Activated naive CD8-positive, alpha-beta T cell treated with anti-CD3 and anti-CD28 coated beads for 36 hours (primary cell): ENCODE measurements around the gene PTPN20. TPM values are rescaled to one million over a fixed set of nuclear protein-coding genes. Genes with fewer than 3 reads are reported as not detected.
"Not testable (repeated sequence)": the region's sequence is repeated elsewhere in the genome, so short reads cannot be mapped to it uniquely, and the experiment has no call there.

Source experiments
- DNase-seq: peaks from one replicate; pipeline ENCODE4 v3.0.0; 2021
- H3K27ac Mint-ChIP-seq: one replicate; pipeline ENCODE4 v1.8.0; 2022; ENCODE audit warnings: mild to moderate bottlenecking, moderate library complexity, mixed read lengths
- H3K27me3 Mint-ChIP-seq: one replicate; pipeline ENCODE4 v1.8.0; 2022; ENCODE audit warnings: mild to moderate bottlenecking, mixed read lengths
- H3K36me3 Mint-ChIP-seq: one replicate; pipeline ENCODE4 v1.8.0; 2021; ENCODE audit warnings: mild to moderate bottlenecking, mixed read lengths
- H3K4me1 Mint-ChIP-seq: one replicate; pipeline ENCODE4 v1.8.0; 2021; ENCODE audit warnings: mixed read lengths
- H3K4me3 Mint-ChIP-seq: one replicate; pipeline ENCODE4 v1.8.0; 2022; ENCODE audit warnings: mild to moderate bottlenecking, moderate library complexity, mixed read lengths
- H3K9me3 Mint-ChIP-seq: one replicate; pipeline ENCODE4 v1.8.0; 2022; ENCODE audit warnings: mixed read lengths
- total RNA-seq, 2 experiments: library from RNA; stranded (reverse); gene quantifications; one replicate each; pipeline ENCODE4 v1.2.3, GENCODE V29; 2021

PTPN20 gene
- total RNA-seq, 2 experiments from 2014 or later: 1.8 to 2.6 TPM

GRCh38 chr10:46925853-46926252 is 14.6 kb downstream of the PTPN20 start:
- H3K4me1 Mint-ChIP-seq, H3K27ac Mint-ChIP-seq, H3K9me3 Mint-ChIP-seq, H3K36me3 Mint-ChIP-seq, H3K27me3 Mint-ChIP-seq, DNase-seq, H3K4me3 Mint-ChIP-seq: not testable (repeated sequence)

DNA sequence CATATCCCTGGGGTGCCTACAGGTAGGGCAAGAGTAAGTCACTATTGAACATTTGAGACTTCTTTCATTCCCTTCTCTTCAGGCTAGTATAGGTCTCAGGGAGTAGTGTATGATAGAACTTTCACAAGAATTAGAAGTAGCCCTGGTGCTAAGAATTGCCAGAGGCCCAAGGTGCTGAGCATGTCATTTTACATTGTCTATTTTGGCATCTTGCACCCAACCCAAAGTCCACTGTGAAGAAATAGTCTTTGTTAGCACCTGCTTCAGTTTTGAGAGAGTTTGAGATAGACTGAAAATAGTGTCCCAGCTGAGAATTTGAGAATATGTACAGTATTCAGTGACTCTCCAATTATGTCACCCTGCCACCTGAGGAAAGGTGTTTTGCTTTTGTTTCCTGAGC is 17.6 kb downstream of the PTPN20 start:
- not testable (repeated sequence) for H3K4me3 Mint-ChIP-seq, DNase-seq, H3K27ac Mint-ChIP-seq, H3K27me3 Mint-ChIP-seq, H3K9me3 Mint-ChIP-seq, H3K4me1 Mint-ChIP-seq, H3K36me3 Mint-ChIP-seq

DNA sequence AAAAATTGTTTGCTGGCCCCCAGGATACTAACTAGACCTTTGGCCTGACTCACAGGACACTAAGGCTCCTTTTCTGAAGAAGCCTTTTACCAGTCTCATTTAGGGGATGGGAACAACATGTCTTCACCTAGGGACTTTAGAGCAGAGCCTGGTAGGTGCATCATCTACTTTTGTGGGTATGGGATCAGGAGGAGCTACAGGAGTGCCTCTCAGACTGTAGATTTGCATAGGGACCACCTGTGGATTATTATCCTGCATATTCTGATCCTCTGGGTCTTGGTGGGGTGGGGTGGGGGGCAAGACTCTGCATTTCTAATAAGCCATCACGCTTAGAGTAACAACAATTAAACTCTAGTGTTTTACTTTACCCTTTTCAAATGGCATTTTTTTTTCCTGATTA is 21.2 kb downstream of the PTPN20 start:
- H3K27me3 Mint-ChIP-seq, H3K9me3 Mint-ChIP-seq, H3K4me3 Mint-ChIP-seq, H3K27ac Mint-ChIP-seq, H3K36me3 Mint-ChIP-seq, DNase-seq, H3K4me1 Mint-ChIP-seq: not testable (repeated sequence)

- DNase-seq: not testable (repeated sequence)
Measured at GRCh38 chr10:46941091-46941490, 29.9 kb downstream of the PTPN20 start.

GRCh38 chr10:46948687-46949518 is 37.7 kb downstream of the PTPN20 start:
- not testable (repeated sequence) for H3K4me1 Mint-ChIP-seq, H3K4me3 Mint-ChIP-seq, H3K27me3 Mint-ChIP-seq, H3K9me3 Mint-ChIP-seq, H3K27ac Mint-ChIP-seq, DNase-seq, H3K36me3 Mint-ChIP-seq

More at GRCh38 chr10:46941091-46941490, 29.9 kb downstream of the PTPN20 start:
- not testable (repeated sequence) for H3K27ac Mint-ChIP-seq, H3K4me1 Mint-ChIP-seq, H3K36me3 Mint-ChIP-seq, H3K27me3 Mint-ChIP-seq, H3K4me3 Mint-ChIP-seq, H3K9me3 Mint-ChIP-seq

- H3K4me3 Mint-ChIP-seq, H3K27ac Mint-ChIP-seq, H3K36me3 Mint-ChIP-seq, H3K27me3 Mint-ChIP-seq, H3K9me3 Mint-ChIP-seq, DNase-seq, H3K4me1 Mint-ChIP-seq: not testable (repeated sequence)
Measured at GRCh38 chr10:46952540-46952939, 41.3 kb downstream of the PTPN20 start.

GRCh38 chr10:46960742-46961141 is 49.5 kb downstream of the PTPN20 start:
- not testable (repeated sequence) for H3K4me3 Mint-ChIP-seq, H3K27ac Mint-ChIP-seq, H3K36me3 Mint-ChIP-seq, H3K27me3 Mint-ChIP-seq, H3K9me3 Mint-ChIP-seq, H3K4me1 Mint-ChIP-seq, DNase-seq

GRCh38 chr10:46963356-46963755 is 52.1 kb downstream of the PTPN20 start:
- not testable (repeated sequence) for H3K27ac Mint-ChIP-seq, H3K4me1 Mint-ChIP-seq, H3K36me3 Mint-ChIP-seq, H3K9me3 Mint-ChIP-seq, H3K27me3 Mint-ChIP-seq, DNase-seq, H3K4me3 Mint-ChIP-seq

- not testable (repeated sequence) for H3K4me3 Mint-ChIP-seq, H3K27me3 Mint-ChIP-seq, DNase-seq, H3K9me3 Mint-ChIP-seq, H3K36me3 Mint-ChIP-seq, H3K27ac Mint-ChIP-seq, H3K4me1 Mint-ChIP-seq
Measured at GRCh38 chr10:46967013-46967412, 55.8 kb downstream of the PTPN20 start.

DNA sequence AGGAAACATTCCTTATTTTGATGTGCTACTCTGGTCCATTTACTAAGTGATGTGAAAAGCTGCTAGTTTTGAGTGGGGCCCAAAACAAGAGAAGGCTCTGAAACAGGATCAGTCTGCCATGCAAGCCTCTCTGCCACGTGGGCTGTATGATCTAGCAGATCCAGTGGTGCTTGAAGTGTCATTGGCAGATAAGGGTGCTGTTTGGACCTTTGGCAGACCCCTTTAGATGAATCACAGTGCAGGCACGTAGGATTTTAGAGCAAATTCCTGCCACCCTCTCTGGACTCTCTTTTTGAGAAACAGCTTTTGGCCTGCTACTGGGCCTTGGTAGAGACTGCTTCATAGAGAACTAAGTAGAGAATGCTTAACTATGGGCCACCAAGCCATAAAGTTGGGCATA is 69.0 kb downstream of the PTPN20 start:
- not testable (repeated sequence) for H3K4me1 Mint-ChIP-seq, H3K27me3 Mint-ChIP-seq

DNA sequence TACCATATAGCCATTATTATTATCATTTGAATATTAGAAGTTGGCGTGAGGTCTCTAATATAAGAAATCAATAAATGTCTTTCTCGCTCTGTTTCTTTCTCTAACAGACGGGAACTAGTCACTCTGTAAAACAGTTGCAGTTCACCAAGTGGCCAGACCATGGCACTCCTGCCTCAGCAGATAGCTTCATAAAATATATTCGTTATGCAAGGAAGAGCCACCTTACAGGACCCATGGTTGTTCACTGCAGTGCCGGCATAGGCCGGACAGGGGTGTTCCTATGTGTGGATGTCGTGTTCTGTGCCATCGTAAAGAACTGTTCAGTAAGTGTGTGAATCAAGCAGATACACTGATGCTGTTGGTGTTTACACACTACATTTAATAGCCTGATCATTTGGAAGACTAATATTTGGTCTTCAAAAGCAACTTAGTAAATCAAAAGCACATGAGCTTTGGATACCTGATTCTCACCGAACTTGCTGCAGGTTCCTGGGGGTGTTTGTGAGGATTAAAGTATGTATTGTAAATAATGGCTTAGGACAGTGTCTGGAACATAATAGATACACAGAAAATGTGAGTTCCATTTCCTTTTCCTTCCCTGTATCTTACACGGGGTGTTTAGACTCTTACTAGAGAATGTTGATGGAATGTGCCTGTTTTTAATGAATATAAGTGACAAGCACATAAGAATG is 76.2 kb downstream of the PTPN20 start:
- H3K27me3 Mint-ChIP-seq, H3K9me3 Mint-ChIP-seq, DNase-seq, H3K4me3 Mint-ChIP-seq, H3K36me3 Mint-ChIP-seq, H3K27ac Mint-ChIP-seq, H3K4me1 Mint-ChIP-seq: not testable (repeated sequence)

More for the DNA sequence above, 69.0 kb downstream of the PTPN20 start:
- H3K27ac Mint-ChIP-seq, H3K9me3 Mint-ChIP-seq, H3K4me3 Mint-ChIP-seq, H3K36me3 Mint-ChIP-seq, DNase-seq: not testable (repeated sequence)

- H3K4me1 Mint-ChIP-seq: no peaks in the 10 kb centered on the region
- H3K27ac Mint-ChIP-seq: no peak overlapping the region
- H3K4me3 Mint-ChIP-seq: no peak overlapping the region
- DNase-seq: no peak
- H3K9me3 Mint-ChIP-seq: peaks cover 5% of the 10 kb centered on the region
- peaks cover 5% of the 10 kb centered on the region for H3K36me3 Mint-ChIP-seq
- peaks cover 4% of the 10 kb centered on the region for H3K27me3 Mint-ChIP-seq
Measured at GRCh38 chr10:46992803-46993561, 81.8 kb downstream of the PTPN20 start.

GRCh38 chr10:46995234-46995633 is 84.0 kb downstream of the PTPN20 start:
- H3K36me3 Mint-ChIP-seq: peaks cover 5% of the 10 kb centered on the region
- no peak overlapping the region for H3K27ac Mint-ChIP-seq
- DNase-seq: no peak
- peaks cover 4% of the 10 kb centered on the region for H3K27me3 Mint-ChIP-seq
- no peak overlapping the region for H3K4me3 Mint-ChIP-seq
- peaks cover 5% of the 10 kb centered on the region for H3K9me3 Mint-ChIP-seq
- H3K4me1 Mint-ChIP-seq: no peaks in the 10 kb centered on the region

GRCh38 chr10:46998192-46998591 is 87.0 kb downstream of the PTPN20 start:
- no peak for DNase-seq
- H3K4me3 Mint-ChIP-seq: no peak overlapping the region
- H3K4me1 Mint-ChIP-seq: no peaks in the 10 kb centered on the region
- no peak overlapping the region for H3K27ac Mint-ChIP-seq
- H3K9me3 Mint-ChIP-seq: peaks cover 5% of the 10 kb centered on the region
- H3K27me3 Mint-ChIP-seq: peaks cover 4% of the 10 kb centered on the region
- H3K36me3 Mint-ChIP-seq: peaks cover 5% of the 10 kb centered on the region

GRCh38 chr10:46998595-46998994 is 87.4 kb downstream of the PTPN20 start:
- Mint-ChIP-seq H3K9me3 (peaks cover 5% of the 10 kb centered on the region), H3K4me3 (no peak overlapping the region), H3K27me3 (peaks cover 4% of the 10 kb centered on the region), H3K27ac (no peak overlapping the region), H3K4me1 (no peaks in the 10 kb centered on the region), H3K36me3 (peaks cover 5% of the 10 kb centered on the region)
- DNase-seq: no peak
